OCI-LY7 (cell line): Measurements from ENCODE around the gene JPT2.

Experiments used
- EZH2phosphoT487 ChIP-seq: fragments of 200-600 bp; sonication (generic); IDR thresholded peaks from 2 replicates; pipeline ENCODE4 v1.6.1; 2018; ENCODE audit warnings: low read depth, borderline replicate concordance, mild to moderate bottlenecking, mixed run types, antibody characterized with exemption, low read length, moderate library complexity, mixed read lengths
- TF ChIP-seq, protein P1 (sequence below): fragments of 200-600 bp; sonication (generic); conservative IDR thresholded peaks from 2 replicates; pipeline ENCODE4 v1.5.1; 2014; ENCODE audit warnings: mild to moderate bottlenecking, antibody characterized with exemption, low read length, moderate library complexity, mixed read lengths

DNA sequence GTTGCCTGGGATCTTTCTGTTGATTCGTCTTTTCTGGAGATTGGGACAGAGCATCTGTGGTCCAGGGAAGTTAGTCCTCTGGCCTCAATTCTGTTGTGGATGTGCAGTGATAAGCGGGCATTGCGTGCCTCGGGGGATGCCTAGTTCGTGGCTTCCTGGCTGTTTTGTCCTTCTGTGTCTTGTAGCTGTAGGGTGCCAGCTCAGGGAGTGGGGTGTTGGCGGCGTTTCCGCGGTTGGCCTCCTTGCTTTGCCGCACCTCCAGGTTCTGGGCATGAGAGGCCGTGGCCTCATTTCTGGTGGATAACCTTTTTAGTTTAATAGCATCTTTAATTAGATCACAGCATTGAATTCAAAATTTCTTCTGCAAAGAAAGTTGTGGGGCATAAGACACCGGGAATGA is 1.4 kb upstream of the JPT2 start:
- TF ChIP-seq, protein P1, sequence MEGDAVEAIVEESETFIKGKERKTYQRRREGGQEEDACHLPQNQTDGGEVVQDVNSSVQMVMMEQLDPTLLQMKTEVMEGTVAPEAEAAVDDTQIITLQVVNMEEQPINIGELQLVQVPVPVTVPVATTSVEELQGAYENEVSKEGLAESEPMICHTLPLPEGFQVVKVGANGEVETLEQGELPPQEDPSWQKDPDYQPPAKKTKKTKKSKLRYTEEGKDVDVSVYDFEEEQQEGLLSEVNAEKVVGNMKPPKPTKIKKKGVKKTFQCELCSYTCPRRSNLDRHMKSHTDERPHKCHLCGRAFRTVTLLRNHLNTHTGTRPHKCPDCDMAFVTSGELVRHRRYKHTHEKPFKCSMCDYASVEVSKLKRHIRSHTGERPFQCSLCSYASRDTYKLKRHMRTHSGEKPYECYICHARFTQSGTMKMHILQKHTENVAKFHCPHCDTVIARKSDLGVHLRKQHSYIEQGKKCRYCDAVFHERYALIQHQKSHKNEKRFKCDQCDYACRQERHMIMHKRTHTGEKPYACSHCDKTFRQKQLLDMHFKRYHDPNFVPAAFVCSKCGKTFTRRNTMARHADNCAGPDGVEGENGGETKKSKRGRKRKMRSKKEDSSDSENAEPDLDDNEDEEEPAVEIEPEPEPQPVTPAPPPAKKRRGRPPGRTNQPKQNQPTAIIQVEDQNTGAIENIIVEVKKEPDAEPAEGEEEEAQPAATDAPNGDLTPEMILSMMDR: no peak
- no peak for TF ChIP-seq EZH2phosphoT487
